Esophagus mucosa (tissue), 1 donor: Measurements from ENCODE around the gene GNA14. TPM values are rescaled to one million over a fixed set of nuclear protein-coding genes. Genes with fewer than 3 reads are reported as not detected.

Experiments used
- ATAC-seq: fragments of 200-7000 bp; cut with Tn5 transposase; one replicate; pipeline ENCODE4 v1.9.1; 2020
- total RNA-seq: library from RNA; stranded (reverse); gene quantifications from one replicate; pipeline ENCODE4 v1.2.4, GENCODE V29; 2023
- donor health status: DM: yes; HTN: yes; CAD: no.

Gene GNA14
- total RNA-seq, 1 donor from 2014 or later: 0.60 TPM

DNA sequence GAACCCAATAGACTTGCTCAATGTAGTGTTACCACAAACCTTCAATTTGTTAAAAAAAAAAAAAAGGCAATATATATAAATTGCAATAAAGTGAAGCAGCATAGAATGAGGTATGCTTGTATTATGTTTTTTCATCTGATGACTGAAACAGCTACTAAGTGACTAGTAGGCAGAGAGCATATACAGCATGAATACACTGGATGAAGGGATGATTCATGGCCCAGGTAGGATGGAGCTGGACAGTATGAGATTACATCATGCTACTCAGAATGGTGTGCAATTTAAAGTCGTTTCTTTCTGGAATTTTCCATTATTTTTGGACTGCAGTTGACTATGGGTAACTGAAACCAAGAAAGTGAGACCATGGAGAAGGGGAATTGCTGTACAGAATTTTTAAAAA is 161.2 kb downstream of the GNA14 start:
- no peak for ATAC-seq

DNA sequence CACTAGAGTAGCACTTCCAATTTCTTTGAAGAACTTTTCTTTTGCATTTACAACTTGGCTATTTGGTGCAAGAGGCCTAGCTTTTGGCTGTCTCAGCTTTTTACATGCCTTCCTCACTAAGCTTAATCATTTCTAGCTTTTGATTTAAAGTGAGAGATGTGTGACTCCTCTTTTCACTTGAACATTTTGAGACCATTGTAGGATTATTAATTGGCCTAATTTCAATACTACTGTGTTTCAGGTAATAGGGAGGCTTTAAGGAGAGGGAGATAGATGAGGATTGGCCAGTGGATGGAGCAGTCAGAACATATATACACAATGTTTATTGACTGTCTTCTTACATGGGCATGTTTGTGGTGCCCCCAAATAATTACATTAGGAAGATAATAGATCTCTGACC is 161.7 kb downstream of the GNA14 start:
- no peak for ATAC-seq

DNA sequence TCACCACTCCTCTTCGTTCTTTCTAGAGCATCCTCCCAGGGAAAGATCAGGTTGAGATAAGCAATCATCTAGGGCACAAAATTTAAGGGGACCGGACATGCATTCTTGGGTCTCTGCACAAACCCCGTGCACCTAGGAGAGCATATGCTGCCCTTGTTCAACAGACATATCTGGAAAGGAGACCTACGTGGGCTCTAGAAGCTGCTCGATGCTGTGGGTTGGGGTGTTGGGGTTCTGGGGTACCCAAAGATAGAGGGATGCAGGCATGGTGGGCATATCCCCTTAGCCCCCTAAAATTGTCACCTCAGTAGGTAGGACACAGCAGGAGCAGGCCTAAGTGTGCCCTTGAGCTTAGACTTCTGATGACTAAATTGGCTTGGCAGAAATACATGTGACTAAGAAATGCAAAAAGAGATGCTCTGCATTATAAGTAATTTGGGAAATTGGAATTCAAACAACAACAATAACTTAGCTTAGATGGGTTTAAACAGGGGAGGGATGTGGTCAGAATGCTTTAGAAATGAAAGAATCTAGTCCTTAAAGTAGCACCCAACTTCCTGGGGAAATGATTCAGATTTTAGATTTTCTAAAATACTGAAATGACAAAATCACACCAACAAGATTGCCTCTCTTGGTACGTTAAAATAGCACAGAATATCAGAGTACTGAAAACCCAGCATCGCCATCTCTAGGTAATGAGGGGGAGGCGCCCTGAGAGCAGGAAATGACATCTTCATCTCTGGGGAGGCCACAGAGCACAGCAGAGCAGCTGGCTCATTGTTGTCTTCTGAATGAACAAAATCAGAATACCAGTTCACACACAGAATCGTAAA is 172.3 kb downstream of the GNA14 start:
- ATAC-seq: no peak

DNA sequence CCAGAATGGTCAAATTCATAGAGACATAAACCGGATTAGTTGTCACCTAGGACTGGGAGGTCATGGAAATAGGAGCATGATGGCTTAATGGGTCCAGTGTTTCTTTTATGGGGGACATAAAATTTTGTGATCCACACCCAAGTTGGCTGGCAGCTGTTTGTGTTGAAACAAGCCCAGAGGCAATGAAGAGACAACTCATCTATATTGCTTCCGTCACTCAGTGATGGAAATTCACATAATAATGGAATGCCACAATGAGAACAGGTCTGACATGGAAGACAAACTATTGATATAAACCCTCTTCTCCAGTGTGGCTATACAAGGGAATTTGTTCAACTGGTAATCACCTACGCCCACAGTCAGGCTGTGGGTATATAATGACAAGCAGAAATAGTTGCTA is 173.2 kb downstream of the GNA14 start:
- ATAC-seq: no peak

DNA sequence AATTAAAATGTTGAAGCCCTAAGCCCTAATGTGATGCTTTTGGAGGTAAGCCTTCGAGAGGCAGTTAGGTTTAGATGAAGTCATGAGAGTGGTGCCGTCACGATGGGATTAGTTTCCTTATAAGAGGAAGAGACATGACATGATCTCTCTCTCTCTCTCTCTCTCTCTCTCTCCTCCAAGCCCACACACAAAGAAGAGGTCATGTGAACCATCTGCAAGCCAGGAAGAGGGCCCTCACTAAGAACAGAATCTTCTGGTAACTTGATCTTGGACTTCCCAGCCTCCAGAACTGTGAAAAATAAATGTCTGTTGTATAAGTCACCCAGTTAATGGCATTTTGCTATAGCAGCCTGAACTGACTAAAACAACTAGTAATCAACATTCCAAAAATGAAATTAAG is 175.5 kb downstream of the GNA14 start:
- no peak for ATAC-seq

DNA sequence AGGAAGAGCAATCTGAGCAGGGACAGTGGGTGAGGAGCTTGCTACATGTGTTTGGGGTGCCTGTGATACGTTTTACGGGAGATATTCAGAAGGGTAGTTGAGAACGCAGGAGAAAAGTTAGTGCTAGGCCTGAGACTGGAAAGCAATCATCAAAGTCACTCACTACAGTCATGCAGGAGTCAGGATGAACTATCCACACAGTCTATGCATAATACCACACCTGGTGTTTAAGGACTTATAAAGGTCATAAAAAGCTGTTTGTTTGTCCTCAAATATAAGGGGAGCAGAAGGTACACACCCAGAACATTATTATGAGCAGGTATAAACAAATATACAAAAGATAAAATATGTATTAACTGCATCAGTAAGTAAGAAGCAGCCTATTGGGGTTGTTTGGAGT is 176.6 kb downstream of the GNA14 start:
- no peak for ATAC-seq

DNA sequence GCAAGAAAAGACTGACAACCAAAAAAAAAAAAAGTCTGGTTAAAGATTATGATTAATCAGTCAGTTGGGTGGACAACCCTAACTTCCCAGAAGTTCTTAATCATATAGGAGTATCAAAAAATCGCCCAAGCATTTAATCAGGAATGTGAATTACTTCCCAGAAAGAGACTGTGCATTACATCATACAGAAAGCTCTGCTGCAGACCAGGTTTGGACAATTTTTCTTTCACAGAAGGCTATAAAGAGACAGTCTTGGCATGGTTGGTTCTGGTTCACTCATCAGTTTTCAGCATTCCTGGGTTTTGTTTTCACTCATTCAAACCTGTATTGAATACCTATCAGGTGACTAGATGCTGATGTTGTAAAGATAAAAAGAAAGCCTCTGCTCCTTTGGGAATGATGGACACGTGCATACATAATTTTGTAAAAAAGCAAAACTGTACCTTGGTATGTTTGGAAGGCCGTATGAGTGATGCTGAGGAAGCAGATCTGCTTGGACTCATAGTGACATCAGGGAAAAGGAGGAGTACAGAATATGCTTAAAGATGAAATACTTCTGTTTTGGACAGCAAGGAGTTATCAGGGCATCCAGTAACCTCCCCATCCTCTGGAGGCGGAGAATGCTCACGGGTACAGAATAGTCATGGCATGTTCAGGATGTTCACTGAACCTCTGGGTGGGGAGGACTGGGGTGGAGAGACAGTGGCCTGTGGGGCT is 178.4 kb downstream of the GNA14 start:
- no peak for ATAC-seq

DNA sequence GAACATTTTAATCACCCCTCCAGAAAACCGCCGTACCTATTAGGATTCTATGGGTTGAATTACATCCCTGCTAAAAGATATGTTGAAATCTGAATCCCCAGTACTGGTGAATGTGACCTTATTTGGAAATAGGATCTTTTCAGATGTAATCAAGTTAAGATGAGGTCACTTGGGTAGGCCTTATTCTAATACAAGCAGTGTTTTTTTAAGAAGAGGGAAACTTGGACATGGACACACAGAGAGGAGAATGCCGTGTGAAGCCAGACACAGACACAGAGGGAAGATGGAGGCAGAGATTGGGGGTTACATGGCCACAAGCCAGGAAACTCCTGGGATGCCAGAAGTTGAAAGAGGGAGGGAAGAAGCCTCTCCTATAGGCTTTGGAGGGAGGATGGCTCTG is 183.5 kb downstream of the GNA14 start:
- no peak for ATAC-seq

DNA sequence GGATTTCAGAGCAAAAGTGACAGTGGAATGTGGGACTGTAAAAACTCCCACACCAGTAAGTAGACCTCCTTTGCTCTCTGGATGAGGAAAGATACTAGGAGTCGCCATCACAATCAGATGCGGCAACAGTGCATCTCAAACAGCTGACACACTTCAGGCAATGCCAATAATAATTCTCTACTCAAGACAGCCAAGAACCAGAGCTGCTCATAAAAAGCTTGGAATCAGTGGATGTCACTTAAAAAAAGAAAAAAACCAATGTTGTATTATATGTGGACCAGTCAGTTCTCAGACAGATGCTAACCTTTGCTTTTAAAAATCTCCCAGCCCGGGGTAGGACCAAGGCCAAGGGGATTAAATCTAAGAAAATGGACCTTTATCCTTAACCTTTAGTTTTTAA is 185.0 kb downstream of the GNA14 start:
- no peak for ATAC-seq

DNA sequence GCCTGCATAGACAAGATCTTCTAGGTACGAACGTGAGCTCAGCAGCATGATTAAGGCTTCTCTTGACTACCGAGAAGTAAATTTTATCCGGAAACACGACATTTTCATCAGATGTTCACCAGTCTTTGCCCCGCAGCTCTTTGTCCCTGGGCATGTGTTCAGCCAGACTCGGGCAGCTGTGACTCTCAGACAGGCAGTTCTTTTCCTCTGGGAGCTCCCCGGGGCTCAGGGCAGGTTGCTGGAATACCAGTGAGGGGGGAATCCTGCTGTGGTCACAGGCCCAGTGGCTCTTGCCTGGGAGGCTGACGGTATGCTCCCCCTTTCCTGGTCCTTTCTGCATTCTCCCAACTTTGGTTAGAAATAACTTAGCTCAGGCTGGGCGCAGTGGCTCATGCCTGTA is 186.1 kb downstream of the GNA14 start:
- no peak for ATAC-seq

DNA sequence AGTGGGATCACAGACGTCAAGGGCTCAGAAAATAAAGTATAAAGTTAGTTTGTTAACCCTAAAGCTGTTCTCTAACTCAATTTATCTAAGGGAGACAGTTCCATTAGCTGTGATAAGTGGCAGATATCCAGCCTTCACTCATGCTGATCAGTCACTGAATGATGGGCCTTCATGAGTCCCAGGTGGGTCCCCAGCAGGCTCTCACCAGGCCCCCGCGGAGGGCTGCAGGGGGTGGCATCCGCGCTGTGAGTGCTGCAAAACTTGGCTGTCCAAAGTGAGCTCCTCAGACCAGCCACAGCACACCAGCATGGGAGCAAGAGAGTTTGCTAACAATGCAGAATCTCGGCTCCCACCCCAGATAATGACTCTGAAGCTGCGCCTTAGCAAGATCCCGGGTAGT is 187.2 kb downstream of the GNA14 start:
- ATAC-seq: no peak

DNA sequence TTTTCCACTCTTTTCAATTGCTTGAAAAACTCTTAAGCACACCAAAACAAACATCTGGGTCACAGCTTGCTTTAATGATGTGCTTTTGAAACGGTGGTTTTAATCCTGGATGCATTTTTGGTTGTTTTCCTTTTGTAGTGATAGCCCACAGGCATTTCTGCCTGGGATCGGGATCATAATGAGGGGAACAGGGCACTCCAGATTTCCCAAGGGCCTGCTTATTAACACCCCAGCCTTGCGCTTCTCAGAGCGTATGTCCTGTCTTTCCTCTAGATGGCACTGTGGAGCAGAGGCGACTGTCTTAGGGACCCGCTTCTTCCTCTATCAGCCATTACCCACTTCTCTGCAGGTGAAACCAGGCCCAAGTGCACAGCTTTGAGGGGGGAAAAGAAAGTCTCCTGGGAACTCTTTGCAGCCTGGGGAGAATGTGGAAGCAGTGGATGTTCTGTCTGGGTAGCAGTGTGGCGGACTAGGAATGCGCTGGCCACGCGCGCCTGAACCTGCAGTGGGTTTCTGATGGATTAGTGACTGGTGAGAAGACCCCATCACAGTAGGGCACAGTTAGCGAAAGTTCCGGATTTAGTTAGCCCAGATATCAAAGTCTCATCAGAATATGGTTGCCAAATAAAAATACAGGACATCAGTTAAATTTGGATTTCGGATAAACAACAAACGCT is 190.1 kb downstream of the GNA14 start:
- ATAC-seq: peak; percentile 70

DNA sequence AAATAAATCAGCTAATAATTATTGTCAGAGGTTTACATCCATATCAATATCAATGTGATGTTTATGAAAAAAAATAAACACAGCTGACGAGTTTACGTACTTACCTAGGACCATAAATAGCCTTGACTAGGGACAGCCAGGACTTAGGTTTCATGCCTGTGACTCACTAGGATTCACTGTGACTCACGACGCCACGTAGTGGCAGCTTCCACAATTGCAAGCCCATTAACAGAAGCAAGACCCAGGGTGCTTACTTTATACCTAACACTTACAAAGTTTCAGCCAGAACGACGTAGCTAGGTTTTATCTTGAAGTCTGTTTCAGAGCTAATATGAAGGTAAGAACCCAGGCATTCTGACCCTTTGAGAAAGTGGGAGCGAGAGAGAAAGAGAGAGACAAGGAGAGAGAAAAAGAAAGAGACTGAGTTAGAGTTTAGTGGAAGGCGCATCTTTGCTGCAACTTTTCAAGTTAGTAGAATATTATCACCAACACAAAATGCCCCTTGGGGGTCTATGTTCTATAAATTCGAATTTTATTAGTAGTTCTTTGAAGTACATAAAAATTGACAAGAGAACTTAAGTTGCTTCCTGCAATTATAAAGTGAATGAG is 191.2 kb downstream of the GNA14 start:
- peak; percentile 89 for ATAC-seq

DNA sequence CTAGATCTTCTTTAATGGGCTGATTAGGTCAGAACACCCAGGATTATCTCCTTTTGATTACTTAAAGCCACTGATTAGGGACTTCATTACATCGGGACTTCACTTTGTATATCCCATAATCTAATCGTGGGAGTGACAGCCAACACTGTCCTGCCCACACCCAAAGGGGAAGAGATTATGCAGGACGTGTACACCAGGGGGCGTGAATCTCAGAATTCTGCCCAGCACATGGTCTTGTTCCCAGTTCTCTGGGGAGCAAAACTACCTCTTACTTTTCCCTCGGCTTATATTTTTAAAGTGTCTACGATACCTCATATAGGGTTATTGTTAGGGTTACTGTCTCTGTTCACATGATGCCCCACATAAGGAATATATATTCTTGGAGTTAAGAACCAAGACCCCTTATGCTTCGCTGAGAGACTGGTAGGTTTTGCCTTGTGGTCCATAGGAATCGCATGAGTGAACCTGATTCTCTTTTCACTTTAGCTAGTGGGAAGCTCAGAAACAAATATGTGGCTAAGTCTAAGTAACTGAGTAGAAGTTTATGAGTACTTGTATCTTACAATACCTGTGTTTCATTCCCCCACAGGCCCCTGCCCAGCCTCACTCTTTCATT is 192.7 kb downstream of the GNA14 start:
- ATAC-seq: peak; percentile 59

DNA sequence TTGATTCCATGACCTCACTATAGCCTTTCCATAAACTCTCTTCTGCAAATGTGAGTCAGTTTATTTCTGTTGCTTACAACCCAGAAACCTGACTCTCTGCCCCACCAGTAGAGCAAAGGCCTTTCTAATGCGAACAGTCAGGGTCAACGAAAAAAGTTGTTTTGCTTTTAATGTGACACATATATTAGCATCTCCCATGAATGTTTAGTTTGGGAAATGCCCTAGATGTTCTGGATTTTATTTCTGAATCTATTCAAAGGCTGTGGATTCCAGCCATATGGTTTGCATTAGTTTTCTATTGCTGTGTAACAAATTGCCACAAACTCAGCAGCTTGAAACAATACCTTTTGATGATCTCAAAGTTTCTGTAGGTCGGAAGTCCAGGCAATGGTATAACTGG is 193.5 kb downstream of the GNA14 start:
- ATAC-seq: no peak

DNA sequence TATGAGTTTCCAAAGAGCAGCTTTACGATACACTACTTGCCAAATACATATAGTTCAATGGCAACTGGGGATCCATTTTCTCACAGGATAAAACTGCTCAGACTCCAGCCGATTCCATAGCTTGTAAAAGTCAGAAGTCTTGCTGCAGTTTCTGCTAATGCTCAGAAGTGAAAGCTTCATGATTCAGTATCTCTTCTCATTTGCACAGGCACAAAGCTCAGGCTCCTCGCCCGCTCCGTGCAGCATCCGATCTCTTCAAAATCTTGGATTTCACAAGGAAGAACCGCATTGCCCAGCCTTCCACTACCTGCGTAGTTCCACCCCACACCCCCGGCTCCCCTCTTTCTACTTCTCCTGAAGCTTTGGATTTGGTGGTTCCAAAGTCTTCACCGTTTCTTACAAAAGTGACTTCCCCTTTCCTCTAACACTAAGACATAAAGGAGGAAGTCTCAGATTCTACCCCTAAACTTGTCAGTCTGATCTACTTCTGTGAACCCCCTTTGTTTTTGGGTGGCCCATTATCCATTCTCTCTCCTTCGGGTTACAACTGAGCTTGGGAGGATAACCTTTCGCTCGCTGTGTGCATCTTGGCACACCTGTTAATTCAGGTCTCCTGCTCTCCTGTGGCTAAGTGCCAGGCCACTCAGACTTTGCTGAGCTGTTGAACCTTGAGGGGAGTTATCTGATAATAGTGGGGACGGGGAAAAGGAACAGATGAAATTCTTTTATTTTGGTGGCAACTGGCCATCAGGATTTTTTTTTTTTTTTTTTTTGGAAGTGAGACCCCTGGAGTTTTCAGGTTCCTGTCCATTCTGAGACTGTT is 194.1 kb downstream of the GNA14 start:
- no peak for ATAC-seq

DNA sequence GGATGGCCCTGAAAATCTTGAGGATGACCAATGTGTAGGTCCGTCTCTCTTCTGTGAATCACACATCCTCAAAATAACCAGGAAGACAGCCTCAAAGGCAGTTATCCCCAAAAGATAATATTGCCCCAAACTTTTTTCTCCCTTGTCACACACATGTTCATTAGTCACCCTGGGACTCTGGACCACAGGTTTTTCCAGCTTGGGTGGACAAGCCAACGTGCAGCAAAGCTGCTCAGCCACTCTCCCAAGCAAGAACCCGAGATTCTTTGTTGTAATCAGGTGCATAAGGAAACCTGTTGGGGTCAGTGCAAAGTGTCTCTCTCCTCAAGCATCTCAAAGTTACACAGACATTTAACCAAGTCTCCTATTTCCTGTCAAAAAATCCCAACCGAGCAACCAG is 196.6 kb downstream of the GNA14 start:
- peak; percentile 62 for ATAC-seq

DNA sequence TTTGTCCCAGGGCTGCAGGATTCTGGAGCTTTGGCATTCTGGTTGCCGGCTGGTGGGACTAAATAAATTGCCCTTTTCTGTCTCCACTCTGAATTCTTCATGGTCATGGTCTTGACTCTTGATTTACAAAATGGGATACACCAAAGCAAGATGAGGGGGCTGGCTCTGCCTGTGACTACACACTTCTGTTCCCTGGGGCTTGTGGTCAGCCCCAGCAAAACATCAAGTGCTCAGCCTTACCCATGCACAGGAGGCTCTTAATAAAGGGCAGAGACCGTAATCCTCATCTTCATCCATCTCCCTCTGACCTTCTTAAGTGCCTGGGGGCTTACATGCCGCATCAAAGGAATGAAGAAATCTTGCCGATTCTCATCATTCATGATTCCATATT is 198.0 kb downstream of the GNA14 start:
- no peak for ATAC-seq

DNA sequence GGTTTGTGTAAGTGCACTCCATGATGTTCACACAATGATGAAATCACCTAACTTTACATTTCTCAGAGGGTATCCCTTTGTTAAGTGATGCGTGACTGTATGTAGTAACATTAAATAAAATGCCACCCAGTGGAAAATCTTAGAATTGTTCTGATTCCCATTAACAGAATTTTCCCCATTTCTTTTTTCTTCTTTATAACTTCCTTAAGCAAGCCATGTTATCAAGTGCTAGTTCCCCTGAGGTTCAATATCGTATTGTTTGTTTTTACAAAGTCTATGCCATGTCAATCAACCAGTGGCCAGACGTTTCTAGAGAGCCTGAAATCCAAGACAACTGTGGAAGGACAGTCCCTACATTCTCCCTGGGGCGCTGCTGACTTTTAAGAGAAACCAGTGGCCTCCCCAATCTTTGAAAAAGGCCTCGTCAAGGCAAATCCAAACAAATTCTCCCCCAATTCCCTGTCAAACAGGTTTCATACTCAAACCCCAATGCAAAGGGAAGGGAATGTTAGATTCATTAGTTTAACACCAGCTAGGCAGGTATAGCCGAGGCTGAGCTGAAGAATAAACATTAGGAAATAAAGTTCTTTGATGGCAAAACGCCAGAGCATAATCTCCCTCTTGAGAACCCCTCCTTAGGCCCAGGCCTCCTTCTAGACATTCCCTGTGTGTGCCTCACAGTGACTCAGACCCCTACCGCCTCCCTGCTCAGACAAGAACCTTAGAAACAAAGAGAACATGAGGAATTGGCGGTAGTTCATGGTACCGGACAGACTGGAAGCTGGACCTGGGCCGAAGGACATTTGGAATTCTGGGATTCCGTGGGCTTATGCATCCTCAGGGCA is 198.7 kb downstream of the GNA14 start:
- ATAC-seq: peak; percentile 95

DNA sequence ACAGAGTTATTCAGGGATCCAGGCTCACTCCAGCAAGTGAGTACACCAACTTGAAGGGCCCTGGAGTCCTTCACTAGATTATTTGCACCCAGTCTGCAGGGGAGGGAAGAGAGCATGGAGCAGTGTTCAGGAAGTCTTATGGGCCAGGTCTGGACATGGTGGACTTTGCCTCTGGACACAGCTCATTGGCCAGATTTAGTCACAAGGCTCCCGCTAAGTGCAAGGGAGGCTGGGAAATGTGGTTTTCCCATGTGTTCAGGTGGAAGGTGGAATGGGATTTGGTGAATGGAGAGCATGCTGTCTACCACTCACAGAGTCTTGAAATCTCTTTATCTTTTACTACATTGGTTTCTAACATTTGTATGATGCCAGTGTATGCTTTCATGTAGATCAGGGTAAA is 200.5 kb downstream of the GNA14 start:
- no peak for ATAC-seq

DNA sequence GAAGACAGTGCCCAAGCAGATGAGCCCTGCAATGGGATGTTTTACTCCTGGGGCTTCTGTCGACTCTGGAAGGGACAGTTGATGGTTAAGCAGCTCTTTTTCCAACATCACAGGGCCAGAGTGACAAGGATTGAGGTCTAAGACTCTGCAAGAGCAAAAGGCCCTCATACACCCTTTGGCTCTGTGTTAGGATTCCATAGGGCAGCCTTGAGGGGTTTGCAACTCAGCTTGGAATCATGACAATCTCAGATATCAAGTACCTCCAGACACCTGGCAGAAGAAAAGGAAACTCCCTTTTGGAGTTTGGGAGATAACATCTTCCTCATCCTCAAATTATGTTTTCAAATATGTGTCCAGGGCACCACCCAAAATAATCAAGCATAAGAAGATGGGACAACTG is 205.7 kb downstream of the GNA14 start:
- ATAC-seq: no peak
